Esophagus squamous epithelium (tissue), 5 donors: ENCODE results near the gene WDR70. TPM values are rescaled to one million over a fixed set of nuclear protein-coding genes. Genes with fewer than 3 reads are reported as not detected.

Experiments used
- DNase-seq: peaks from one replicate; lab custom pipeline; 2025; lab: John Stamatoyannopoulos, UW
- H3K27ac ChIP-seq, 4 donors: fragments of 200-600 bp; sonication (generic); one replicate each; pipeline ENCODE4 v1.5.1; 2016 to 2019; ENCODE audit warnings: mild to moderate bottlenecking in 1 of 4
- H3K27me3 ChIP-seq, 4 donors: fragments of 200-600 bp; sonication (generic); 1 replicate in 3 of 4; 2 replicates in 1 of 4; pipeline versions ENCODE4 v1.5.1 to v1.6.0; 2017 to 2021; ENCODE audit warnings: antibody characterized with exemption in 1 of 4
- H3K36me3 ChIP-seq, 3 donors: fragments of 200-600 bp; sonication (generic); one replicate each; pipeline ENCODE4 v1.5.1; 2016 to 2019
- H3K4me1 ChIP-seq, 3 donors: fragments of 200-600 bp; sonication (generic); one replicate each; pipeline ENCODE4 v1.5.1; 2017 to 2019
- H3K4me3 ChIP-seq, 4 donors: fragments of 200-600 bp; sonication (generic); 1 replicate in 3 of 4; 2 replicates in 1 of 4; pipeline ENCODE4 v1.5.1; 2016 to 2019; ENCODE audit warnings: mild to moderate bottlenecking in 2 of 4, moderate library complexity in 1 of 4
- H3K9me3 ChIP-seq, 3 donors: fragments of 200-600 bp; sonication (generic); one replicate each; pipeline ENCODE4 v1.5.1; 2016 to 2019
- CTCF ChIP-seq, 6 experiments: fragments of 450-650 bp in 4 of 6; fragments of 200-600 bp in 2 of 6; sonication (generic) in 2 of 6; IDR thresholded peaks; one replicate each; pipeline ENCODE4 v1.5.1; 2016 to 2019; ENCODE audit warnings: antibody characterized with exemption in 6 of 6, mild to moderate bottlenecking in 4 of 6, moderate library complexity in 4 of 6
- POLR2A ChIP-seq, 4 donors: fragments of 450-650 bp; IDR thresholded peaks; one replicate each; pipeline ENCODE4 v1.6.1; 2017; ENCODE audit warnings: antibody characterized with exemption in 4 of 4, mild to moderate bottlenecking in 4 of 4, moderate library complexity in 3 of 4
- WGBS, 2 donors: methylation state at CpG; one replicate each; pipeline ENCODE4 v1.1.5; 2018; 5-methylcytosine and 5-hydroxymethylcytosine counted together
- intact Hi-C: fragments of 100-400 bp; cut with DNase I; formaldehyde crosslinking; loops from one replicate; pipeline ENCODE4 v1.15.0; 2022
- total RNA-seq, 4 donors: library from RNA; depleted of rRNA; stranded (reverse); fragments of >200 nt; gene quantifications; one replicate each; pipeline ENCODE4 v1.1.0, GENCODE V29; 2016
- donor health status: DM: yes; HTN: yes; CAD: no.

WDR70 gene
- total RNA-seq, 4 donors from 2014 or later, result 8.2 to 26.1 (median 15.5) TPM

- DNase-seq, result no peak
- H3K4me3 ChIP-seq, result no peak overlapping the region
- H3K36me3 ChIP-seq, result peaks cover 0 to 28% (median 0%) of the 10 kb centered on the region in 3 donors
- intact Hi-C loops, result no loop called here
- H3K4me1 ChIP-seq, result peaks cover 0 to 16% (median 9%) of the 10 kb centered on the region in 3 donors
- H3K9me3 ChIP-seq, result no peaks in the 10 kb centered on the region
- 95 to 97% methylated on average over 2 of the region's 2 CpGs for WGBS, 2 donors
- TF ChIP-seq POLR2A (IDR thresholded peaks at IDR 0.05) (no peak), CTCF (IDR thresholded peaks at IDR 0.05) (no peak)
- H3K27me3 ChIP-seq, result no peaks in the 10 kb centered on the region
- H3K27ac ChIP-seq, result no peak overlapping the region
These were observed 341.4 kb downstream of the WDR70 start for GRCh38 chr5:37720550-37720952.

GRCh38 chr5:37721447-37721871, 342.3 kb downstream of the WDR70 start:
- Histone ChIP-seq H3K36me3 (peaks cover 0 to 30% (median 0%) of the 10 kb centered on the region in 3 donors), H3K27me3 (no peaks in the 10 kb centered on the region), H3K9me3 (no peaks in the 10 kb centered on the region), H3K27ac (no peak overlapping the region), H3K4me3 (no peak overlapping the region), H3K4me1 (peaks cover 0 to 16% (median 9%) of the 10 kb centered on the region in 3 donors)
- TF ChIP-seq POLR2A (IDR thresholded peaks at IDR 0.05) (no peak), CTCF (IDR thresholded peaks at IDR 0.05) (no peak)
- WGBS, 2 donors, result 55 to 65% methylated on average over 5 of the region's 5 CpGs
- no peak for DNase-seq
- intact Hi-C loops, result no loop called here

- Histone ChIP-seq H3K4me3 (no peak overlapping the region), H3K27me3 (no peaks in the 10 kb centered on the region), H3K9me3 (no peaks in the 10 kb centered on the region), H3K36me3 (peaks cover 0 to 41% (median 3%) of the 10 kb centered on the region in 3 donors), H3K4me1 (peaks cover 0 to 7% (median 6%) of the 10 kb centered on the region in 3 donors), H3K27ac (no peak overlapping the region)
- TF ChIP-seq CTCF (IDR thresholded peaks at IDR 0.05) (no peak), POLR2A (IDR thresholded peaks at IDR 0.05) (no peak)
- 62 to 65% methylated on average over 6 of the region's 6 CpGs for WGBS, 2 donors
- intact Hi-C loops, result no loop called here
- no peak for DNase-seq
These were observed 343.4 kb downstream of the WDR70 start for GRCh38 chr5:37722236-37723161.

GRCh38 chr5:37723162-37723961, 344.2 kb downstream of the WDR70 start:
- H3K4me1 ChIP-seq, result no peaks in the 10 kb centered on the region
- intact Hi-C loops, result no loop called here
- H3K9me3 ChIP-seq, result no peaks in the 10 kb centered on the region
- TF ChIP-seq POLR2A (IDR thresholded peaks at IDR 0.05) (no peak), CTCF (IDR thresholded peaks at IDR 0.05) (peak in 1 of 6 experiments; percentile 19)
- no peak overlapping the region for H3K27ac ChIP-seq
- WGBS, 2 donors, result 71 to 72% methylated on average over 8 of the region's 8 CpGs
- H3K36me3 ChIP-seq, result peaks cover 0 to 49% (median 5%) of the 10 kb centered on the region in 3 donors
- H3K27me3 ChIP-seq, result no peaks in the 10 kb centered on the region
- H3K4me3 ChIP-seq, result no peak overlapping the region
- no peak for DNase-seq
